Skeletal muscle cell (primary cell): Measurements from ENCODE around the gene TMEM221.
A peak's percentile ranks its signal among the peaks of the same experiment; 100 is the strongest.

Experiments used
- DNase-seq: peaks from one replicate; pipeline ENCODE4 v3.0.0-alpha.2; 2010; ENCODE audit warnings: low read depth
- H3K4me3 ChIP-seq: 2 replicates; pipeline ENCODE4 v1.5.1; 2011; ENCODE audit warnings: low read depth, mild to moderate bottlenecking, control low read depth, low read length, moderate library complexity

Gene TMEM221

DNA sequence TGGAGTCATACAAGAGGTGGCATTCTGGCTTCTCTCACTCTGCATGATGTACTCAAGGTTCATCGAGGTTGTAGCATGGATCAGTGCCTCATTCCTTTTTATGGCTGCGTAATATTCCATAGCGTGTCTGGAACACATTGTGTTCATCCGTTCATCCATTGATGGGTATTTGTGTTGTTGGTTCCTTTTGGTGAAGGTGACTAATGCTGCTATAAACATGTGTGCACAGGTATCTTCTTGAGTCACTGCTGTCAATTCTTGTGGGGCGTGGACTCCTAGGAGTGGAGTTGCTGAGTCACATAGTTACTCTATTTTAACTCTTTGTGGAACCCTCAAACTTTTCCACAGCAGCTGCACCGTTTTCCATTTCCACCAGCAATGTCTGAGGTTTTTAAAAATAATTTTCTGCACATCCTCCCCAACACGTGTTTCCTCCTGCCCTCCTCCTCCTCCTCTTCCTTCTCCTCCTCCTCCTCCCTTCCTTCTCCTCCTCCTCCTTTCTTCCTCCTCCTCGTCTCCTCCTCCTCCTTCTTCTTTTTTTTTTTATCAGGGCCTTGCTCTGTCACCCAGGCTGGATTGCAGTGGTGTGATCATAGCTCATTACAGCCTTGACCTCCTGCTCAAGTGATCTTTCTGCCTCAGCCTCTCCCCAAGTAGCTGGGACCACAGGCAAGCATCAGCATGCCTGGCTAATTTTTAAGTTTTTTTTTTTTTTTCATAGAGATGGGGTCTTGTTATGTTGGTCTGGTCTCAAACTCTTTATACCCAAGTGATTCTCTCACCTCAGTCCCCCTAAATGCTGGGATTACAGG is 2.0 kb upstream of the TMEM221 start:
- no peak for DNase-seq

DNA sequence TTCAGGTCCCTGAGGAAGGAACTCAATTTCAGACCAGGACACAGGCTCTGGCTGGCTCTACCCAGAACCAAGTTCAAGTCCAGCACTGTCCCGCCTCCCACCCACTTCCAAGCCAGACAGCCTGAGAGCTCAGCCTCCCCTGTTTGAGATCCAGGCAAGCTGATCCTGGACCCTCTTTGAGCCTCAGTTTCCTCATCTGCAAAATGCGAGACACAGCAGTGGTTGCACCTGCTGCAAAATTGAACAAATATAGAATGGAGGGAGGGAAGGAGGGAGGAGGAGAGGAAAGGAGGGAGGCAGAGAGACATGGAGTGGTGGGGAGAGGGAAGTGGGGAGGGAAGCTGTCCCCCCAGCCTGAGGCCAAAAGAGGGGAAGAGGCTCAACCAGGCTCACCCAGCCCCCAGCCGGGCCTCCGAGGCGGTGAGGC is 751 bp downstream of the TMEM221 start:
- H3K4me3 ChIP-seq: peak overlapping the region; percentile 31
- DNase-seq: no peak

More for the DNA sequence above, 2.0 kb upstream of the TMEM221 start:
- no peak overlapping the region for H3K4me3 ChIP-seq

DNA sequence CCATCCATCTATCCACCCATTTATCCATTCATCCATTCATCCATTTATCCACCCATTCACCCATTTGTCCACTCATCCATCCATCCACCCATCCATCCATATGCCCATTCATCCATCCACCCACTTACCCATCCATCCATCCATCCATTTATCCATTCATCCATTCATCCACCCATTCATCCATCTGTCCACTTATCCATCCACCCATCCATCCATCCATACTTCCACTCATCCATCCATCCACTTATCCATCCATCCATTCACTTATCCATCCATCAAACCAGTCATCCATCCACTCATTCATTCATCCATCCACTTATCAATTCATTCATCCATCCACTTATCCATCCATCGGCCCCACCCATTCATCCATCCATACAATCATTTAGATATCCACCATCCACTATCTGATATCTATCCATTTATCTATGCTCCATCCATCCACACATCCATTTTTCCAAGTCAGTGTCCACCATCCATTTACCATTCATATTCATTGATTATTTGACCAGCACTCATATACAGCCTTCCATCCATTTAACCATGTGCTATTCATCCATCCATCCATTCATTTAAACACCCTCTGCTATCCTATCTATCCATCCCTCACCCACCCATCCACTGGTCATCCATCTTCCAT is 2.8 kb downstream of the TMEM221 start:
- no peak for DNase-seq
- no peak overlapping the region for H3K4me3 ChIP-seq

DNA sequence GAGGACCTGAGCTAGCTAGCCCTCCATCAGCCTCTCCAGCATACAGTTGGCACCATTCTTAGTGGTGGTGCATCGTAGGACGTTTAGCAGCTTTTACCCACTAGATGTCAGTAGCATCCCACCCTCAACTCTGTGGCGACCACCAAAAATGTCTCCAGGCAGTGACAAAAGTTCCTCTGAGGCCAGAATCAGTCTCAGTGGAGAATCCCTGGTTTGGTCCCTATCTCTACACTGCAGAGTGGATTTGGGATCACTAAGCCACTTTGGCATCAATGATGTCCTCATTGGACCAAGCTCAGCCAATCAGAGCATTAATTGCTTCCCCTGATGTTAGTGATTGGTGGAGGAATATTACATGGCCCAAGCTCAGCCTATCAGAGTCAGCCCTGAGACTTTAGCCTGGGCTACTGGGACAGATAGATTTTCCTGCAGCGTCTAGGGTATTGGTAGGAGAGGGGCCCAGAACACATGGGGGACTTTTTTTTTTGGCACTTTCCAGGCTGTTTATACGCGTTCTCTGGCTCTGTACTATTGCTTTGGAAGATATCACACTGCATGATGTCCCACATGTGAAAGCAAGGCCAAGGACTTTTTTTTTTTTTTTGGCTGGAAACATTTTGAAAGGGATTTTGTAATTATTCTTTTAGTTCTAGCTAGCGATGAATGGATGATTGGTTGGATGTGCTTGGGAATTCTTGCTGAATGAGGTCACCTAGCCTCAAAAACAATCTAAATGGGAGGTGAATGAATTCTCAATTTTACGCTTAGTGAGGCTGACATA is 7.0 kb downstream of the TMEM221 start:
- DNase-seq: no peak
- H3K4me3 ChIP-seq: no peak overlapping the region

DNA sequence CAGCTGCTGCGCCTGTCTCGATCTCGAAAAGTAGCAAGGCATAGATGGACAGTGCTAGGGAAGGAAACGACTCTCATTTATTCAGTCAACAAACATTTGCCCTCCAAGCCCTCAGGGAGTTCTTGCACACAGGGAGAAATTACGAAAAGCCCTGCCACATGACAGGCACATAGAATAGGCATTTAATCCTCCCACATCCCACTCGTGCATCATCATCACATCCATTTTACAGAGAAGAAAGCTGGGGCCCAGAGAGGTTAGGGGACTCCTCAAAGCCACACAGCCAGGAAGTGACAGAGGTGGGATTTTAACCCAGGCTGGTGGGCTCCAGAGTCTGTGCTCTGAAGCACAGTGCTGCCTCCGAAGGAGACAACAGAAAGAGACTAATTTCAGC is 11.6 kb downstream of the TMEM221 start:
- DNase-seq: no peak
- H3K4me3 ChIP-seq: no peak overlapping the region

- no peak overlapping the region for H3K4me3 ChIP-seq
- no peak for DNase-seq
Measured at GRCh38 chr19:17436094-17436873, 12.2 kb downstream of the TMEM221 start.

GRCh38 chr19:17435218-17435617 is 13.2 kb downstream of the TMEM221 start:
- H3K4me3 ChIP-seq: no peak overlapping the region
- no peak for DNase-seq

DNA sequence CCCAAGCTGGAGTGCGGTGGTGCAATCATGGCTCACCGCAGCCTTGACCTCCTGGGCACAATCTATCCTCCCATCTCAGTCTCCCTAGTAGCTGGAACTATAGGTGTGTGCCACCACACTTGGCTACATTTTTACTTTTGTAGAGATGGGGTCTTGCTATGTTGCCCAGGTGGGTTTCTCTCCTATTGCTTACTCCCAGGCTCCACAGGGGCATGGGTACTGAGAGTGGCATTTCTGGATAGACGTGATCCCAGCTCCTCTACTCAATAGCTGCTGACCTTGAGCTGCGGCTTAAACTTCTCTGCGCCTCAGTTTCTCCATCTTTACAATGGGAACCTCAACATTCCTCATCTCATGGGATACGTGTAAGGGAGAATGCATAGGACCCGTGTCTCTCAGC is 17.1 kb downstream of the TMEM221 start:
- no peak for DNase-seq
- no peak overlapping the region for H3K4me3 ChIP-seq

DNA sequence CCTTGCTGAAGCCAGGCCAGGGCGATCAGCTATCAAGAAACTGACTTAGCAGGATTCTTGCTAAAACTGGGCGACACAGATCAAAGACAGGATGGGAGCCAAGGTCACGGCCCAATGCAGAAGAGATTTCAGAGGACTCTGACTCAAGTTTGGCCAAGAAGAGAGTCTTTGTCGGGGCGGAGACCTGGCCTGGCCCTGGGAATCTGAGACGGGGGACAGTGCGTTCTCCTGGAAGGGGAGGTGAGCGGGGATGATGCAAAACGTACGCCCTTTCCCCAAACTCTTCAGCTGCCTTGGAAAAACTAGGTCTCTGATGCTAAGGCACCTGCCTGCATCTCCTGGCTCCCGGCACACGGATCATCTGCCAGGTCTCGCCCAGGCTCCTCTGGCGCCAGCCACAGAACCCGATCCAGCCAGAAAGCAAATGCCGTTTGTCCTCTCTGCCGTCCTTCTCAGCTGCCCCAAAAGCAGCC is 18.8 kb downstream of the TMEM221 start:
- no peak for DNase-seq
- H3K4me3 ChIP-seq: no peak overlapping the region

- no peak overlapping the region for H3K4me3 ChIP-seq
- no peak for DNase-seq
Measured at GRCh38 chr19:17424743-17425365, 23.6 kb downstream of the TMEM221 start.

- DNase-seq: no peak
- H3K4me3 ChIP-seq: no peak overlapping the region
Measured at GRCh38 chr19:17423429-17424208, 24.8 kb downstream of the TMEM221 start.

DNA sequence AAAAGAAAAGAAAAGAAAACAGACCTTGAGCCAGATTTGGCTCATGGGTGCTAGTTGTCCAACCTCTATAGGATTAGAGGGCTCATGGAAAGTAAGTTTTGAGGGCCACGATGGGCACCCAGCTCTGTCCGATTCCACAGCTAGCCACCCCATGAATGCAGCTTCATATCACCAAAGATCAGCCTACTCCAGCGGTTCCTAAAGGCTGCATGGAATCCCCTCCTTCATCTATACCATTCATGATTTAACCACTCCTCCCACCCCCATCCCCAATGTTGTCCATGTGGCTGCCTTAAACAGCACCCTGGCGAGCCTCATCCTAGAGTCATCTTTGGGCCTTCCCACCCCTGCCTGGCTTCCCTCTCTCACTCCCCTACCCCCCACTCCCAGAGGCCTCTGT is 26.5 kb downstream of the TMEM221 start:
- H3K4me3 ChIP-seq: no peak overlapping the region
- no peak for DNase-seq

GRCh38 chr19:17420475-17420924 is 28.0 kb downstream of the TMEM221 start:
- no peak for DNase-seq
- H3K4me3 ChIP-seq: peak overlapping the region; percentile 76

DNA sequence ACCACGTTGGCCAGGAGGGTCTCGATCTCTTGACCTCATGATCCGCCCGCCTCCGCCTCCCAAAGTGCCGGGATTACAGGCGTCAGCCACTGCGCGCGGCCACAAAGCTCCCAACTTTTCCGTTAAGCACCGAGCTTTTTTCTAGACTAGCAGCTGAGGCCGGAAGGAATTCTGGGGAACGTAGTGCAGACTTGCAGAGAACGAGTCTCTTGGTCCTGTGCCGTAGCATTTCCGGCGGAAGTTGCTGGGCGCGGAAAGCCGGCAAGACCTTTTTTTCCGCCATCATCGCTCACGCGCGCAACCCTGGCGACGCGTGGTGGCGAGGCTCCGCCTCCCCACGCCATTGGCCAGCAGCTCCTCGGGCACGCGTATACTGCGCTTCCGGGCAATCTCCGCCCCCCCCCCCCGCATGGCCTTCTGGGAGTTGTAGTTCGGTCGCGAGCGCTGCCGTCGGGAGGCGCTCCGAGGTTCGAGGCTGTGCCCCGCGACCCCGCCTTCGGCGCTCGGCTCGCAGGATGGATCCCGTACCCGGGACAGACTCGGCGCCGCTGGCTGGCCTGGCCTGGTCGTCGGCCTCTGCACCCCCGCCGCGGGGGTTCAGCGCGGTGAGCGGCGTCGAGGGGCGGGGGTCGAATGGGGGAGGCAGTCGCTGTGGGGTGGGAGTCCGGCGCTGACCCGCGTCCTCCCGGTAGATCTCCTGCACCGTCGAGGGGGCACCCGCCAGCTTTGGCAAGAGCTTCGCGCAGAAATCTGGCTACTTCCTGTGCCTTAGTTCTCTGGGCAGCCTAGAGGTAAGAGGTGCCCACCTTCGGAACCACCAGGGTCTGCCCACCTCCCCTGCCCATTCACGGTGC is 28.6 kb downstream of the TMEM221 start, which contains the start of gene MVB12A:
TSS of gene MVB12A (plus strand) at position 427 of the 854 bp plus-strand sequence. CDS start at position 516, 89 bp downstream.
- peak within 1 kb of the TSS; percentile 76 for H3K4me3 ChIP-seq
- peak; percentile 98 for DNase-seq

DNA sequence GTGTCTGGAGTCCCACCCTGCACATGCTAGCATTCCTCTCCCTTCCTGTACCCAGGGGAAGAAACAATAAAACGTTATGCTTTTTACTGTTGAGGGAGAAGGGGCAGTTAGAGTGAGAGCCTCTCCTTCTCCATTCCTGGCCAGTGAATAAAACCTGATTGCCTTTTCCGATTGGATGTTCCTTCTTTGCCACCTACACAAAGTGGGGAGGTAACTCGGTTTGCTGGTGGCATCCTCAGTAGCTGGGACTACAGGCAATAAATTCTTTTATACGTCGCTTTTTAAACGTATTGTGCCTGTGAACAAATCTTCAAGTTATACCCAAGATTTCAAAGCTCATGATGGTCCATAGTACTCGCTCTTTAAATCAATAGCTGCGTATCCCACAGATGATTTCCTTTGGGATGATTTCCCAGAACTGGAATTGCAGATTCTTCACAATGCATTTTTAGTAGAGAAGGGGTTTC is 29.3 kb downstream of the TMEM221 start:
- DNase-seq: no peak
- H3K4me3 ChIP-seq: peak overlapping the region; percentile 76

DNA sequence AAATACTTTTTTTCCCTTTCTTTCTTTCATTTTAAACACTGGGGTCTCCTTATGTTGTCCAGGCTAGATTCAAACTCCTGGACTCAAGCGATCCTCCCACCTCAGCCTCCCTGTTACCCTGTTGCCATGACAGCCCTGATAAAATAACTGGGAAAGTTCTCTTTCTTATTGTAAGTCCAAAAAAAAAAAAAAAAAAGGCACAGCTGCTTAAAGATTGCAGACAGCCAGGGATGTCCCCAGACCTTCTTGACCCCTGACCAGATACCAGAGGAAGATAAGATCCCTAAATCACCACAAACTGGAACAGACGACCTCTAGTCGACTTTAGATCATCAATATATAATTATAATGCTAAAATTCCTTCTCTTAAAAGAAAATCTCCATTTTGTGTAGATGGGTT is 29.8 kb downstream of the TMEM221 start:
- DNase-seq: no peak
- no peak overlapping the region for H3K4me3 ChIP-seq

DNA sequence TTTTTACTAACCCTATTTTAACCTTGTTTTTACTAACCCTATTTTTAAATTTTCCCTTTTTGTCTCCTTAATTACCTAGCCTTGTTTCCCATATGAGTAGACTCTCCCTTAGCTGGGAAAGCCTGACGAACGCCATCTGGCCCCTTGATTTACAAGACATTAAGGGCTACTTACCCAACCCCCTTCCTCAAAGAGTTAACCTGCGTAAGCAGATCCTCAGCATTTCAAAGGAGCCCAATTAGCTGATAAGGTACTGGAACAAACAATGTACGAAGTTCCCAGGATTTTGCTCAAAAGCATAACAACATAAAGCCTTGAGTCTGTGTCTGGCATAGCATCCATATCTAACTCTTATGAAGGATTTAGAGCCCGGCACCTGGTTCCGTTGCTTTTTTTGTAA is 33.3 kb downstream of the TMEM221 start:
- DNase-seq: no peak
- no peak overlapping the region for H3K4me3 ChIP-seq
